ENCODE results near the gene C11orf87.

Gene C11orf87

DNA sequence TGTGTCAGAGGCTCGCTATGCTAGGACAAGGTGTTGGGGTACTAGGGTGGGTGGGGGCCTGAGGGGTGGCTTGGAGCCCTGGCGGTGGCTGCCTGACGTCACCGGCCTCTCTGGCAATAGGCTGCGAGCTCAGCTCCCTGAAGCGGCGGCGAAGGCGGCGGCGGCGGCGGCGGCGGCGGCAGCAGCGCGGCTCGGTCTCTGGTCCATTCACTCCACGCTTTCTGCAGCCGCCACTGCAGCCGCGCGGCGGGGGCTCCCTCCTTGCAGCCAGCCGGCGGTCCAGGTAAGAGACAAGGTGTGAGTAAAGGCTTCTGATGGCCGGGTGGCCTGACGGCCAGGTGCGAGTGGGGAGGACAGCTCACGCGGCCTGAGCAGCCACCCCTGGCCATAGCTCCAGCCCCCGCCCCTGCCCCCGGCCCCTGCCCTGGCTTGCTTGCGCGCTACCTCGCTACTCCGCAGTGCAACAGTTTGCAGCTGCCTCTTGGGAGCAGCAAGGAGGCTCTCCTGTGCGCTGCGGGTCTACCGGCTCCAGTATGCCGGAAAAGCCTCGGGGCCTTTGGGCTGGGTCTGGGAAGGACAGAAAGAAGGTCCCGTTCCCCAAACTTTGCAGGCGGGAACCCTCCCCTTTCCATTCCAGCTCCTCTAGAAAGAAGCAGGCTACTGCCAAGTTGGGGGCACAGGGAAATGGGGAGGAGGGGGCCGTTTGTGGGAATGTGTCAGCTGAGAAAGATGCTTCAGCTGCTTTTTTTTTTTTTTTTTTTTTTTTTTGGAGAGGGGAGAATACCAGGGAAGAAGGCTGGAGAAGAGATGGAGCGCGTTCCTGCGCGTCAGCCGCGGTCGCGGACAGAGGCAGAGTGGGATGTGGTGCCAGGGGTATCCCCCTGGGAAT is at the start of gene C11orf87:
Gene C11orf87, plus strand, starts transcription at position 210 of the 889 bp plus-strand sequence. CDS start 1,444 bp downstream, outside the sequence.
- no peak for DNase-seq

DNA sequence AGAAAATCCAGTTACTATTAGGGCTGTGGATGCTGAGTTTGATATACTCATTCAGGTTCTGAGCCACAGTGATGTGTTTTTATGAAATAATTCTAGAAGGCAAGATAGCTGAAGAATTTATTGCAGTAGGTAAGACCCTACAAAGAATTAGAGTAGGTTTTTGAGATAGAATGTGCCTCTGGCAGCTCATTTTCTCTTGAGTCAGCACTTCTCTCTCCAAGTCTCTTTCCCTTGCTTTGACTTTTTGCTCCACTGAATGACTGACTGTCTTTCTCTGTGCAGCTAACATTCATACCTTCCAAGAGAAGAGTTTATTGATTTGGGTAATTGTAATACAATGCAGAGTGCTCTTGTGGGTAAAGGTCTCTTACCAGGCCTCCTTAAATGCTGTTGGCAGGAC is 48.0 kb upstream of the C11orf87 start:
- no peak for DNase-seq

DNA sequence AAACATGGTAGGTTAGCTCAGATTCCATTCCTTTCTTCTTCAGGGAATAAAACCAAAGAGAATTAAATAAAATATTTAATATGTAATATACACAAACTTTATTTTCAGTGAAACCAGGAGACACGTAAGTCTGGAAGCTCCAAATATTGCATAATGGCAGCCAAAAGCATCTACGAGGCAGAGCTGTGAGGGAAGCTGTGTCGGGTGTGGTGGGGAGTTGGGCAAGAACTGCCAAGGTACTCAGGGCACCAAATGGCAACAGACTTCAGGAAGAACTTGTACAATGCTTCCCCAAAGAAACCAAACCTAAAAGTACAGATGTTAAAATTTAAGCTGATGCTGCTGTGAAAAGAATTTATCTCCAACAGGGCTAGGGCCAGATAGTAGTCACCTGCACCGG is 47.5 kb upstream of the C11orf87 start:
- no peak for DNase-seq

DNA sequence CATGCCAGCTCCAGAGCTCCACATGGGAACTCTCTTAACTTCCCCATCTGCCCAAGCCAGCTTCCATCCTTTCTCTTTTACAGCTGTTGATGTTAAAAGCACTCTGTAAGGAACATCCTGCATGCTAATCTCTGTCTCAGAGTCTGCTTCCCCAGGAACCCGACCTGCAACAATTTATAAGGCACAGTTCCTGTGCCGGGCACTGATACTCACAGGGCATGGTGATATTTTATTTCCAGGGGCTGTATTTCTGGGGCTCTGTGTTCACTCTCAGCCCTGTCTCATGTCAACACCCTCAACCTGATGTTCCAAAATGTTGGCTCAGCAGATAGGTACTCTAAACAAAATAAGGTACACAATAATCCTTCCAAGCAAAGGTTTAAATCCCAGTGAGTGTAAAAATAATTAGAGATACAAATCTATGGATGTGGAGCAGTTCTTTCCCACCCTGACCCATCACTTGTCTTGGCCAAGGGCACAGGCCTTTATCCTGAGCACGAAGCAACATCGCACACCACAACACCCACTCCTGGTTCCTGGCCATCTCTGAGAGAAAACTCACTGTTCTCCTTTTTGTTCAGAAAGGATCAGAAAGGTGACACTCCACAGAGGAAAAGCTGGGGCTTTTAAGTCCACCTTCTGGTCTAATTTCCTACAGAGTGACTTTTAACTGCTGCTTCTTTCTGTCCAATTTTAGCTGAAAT is 44.8 kb upstream of the C11orf87 start:
- DNase-seq = no peak

DNA sequence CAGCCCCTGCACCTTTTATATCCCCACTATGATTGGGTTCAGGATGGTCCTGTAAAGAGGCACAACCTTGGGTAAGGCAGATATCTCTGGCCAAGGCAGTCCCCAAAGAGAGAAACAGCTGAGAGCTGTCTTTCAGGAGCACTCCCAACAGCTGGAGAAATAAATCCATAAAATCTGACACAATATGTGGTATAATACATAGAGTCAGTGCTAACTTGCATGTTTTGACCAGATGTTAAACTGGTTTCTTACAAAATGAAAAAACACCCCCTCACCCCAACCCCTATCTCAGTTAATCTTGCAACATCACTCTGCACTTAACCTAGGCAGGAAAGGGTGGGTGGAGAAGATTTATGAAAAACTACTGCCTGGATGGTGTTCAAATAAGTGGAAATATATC is 44.0 kb upstream of the C11orf87 start:
- DNase-seq = no peak

DNA sequence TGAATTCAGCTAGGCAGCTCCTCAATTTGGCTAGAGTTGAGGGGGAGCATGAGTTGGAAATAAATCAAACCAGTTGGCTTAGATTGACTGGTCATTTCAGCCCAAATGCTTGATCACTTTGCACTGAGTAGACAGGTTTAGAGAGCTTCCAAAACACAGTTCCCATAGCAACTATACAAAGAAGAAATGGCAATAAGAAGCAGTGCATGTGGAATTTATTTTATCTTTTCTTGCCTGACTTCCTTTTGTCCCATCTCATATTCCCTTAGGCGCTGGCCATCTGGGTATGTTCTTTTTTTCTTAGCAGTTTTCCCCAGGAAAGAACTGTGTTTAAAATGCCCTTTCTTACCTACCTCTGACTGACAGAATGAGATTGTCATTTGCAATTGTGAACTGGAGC is 38.7 kb upstream of the C11orf87 start:
- DNase-seq = no peak

DNA sequence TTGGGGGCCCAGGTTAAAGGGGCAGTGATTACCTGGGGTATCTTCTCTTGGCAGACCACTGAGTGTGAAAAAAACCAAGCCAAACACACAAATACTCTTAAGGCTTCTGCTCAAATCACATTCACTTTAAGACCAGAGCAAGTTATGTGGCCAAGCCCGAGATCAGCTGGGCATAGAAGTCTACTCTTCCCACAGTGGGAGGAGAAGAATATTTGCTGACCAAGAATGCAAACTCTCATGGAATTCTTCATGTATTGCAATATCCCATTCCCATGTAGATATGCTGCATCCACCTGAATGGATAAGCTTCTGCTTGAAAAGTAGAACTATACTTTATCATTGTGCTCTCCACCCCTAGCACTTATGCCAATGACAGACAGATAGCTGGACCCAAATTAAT is 37.1 kb upstream of the C11orf87 start:
- no peak for DNase-seq

DNA sequence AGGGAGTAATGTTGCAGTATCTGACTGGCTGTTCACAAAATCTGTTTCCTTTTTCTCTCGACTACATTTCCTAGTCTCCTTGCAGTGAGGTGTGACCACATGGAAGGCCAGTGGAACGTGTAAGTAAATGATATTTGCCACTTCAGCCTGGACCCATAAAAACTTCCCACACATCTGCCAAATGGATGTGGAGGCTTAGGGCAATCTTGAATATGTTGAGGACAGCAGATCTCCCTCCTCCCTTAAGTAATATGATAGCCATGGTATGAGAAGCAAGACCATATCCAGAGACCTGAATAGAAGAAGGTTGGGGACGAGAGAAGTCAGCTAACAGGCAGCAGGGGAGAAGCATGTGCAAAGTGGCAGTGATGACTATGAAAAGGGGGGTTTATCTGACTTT is 33.0 kb upstream of the C11orf87 start:
- no peak for DNase-seq

DNA sequence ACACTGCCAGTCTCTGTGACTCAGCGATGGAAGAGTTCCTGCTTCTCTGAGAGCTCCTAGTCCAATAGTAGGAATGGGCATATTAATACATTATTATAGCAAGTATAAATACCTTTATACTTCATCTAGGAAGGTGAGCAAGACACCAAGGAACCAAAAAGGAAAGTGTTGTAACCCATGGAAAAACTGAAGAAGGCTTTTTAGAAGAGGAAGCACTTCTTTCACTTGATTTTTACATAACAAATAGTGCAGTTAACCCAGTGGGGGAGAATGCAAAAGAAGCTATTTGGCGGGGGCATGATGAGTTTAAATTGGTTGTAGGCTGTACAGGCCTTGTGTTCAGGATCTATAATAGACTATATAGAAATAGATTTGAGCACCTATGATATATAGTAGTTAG is 31.2 kb upstream of the C11orf87 start:
- DNase-seq = no peak

DNA sequence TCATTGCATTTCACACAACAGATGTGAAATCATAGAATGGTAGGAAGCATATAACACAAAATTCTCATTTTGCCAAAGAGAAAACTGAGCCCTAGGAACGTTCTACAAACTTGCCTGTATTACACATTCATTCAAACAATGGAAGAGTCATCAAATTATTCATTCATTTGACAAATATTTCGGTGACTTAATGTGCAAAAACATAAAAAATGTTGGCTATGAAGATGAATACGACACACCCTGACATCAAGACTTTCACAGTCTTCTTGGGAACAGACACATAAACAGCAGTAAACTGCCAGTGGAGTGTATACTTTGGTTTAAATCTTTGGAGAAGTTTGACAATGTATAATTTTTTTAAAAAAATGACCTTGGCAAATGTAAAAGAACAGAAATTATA is 20.4 kb upstream of the C11orf87 start:
- DNase-seq = no peak

DNA sequence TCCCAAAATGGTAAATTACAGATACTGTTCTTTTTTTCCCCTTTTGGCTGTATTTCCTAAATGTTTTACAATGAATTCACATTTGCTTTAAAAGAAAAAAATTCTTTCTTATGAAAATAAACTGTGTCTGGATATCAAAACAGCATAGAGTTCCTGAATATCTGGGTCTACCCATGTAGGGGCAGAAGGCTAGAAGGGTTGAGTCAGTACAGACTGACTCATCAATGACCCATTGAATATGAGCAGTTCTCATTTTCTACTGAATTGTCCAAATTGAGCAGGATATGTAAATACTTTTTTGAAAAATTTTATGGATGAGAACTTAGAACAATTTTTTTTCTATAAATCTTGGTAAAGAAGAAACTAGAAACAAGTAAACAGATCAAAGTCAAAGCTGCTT is 16.3 kb upstream of the C11orf87 start:
- no peak for DNase-seq

DNA sequence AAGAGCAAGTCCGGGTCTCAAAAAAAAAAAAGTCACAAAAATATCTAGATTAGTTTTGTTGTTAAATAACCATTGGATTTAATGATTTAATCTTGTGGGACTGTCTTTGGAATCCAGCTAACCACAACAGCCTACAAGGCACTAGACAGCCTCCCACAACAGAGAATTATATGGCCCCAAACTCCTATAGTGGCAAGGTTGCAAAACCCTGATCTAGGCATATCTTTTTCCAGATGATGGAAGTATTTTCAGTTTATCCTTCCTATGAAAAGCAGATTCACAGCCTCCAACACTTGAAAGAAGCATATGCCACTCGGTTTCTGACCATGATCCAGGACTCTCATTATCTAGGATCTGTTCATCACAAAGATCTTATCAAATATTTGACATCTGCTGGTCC is 5.4 kb upstream of the C11orf87 start:
- no peak for DNase-seq

DNA sequence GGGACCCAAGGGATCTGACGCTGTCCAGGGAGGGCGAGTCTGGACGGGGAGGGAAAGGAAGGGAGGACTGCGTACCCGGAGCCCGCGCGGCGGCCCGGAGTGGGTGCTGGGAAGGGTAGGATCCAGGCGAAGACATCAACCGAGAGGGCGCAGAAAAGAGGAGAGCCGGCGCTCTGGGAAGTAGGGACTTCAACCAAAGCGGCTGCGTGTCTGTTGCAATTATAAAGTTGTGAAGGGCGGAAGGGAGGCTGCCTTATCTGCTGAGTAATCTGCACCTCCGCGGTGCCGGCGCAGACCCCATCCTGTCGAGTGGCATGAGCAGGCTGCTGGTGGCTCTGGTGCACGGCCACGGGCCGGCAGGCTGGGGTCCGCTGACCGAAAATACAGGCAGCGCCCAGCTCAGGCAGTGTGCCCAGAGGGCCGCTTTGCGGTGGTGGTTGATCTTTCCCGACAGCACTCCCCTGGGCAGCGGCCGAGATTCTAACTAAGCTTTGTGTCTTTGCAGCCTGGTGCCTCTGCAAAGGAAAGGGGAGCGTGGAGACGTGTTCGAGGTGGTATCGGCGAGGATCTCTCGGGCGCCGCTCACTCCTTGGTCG is 978 bp downstream of the C11orf87 start:
- no peak for DNase-seq

DNA sequence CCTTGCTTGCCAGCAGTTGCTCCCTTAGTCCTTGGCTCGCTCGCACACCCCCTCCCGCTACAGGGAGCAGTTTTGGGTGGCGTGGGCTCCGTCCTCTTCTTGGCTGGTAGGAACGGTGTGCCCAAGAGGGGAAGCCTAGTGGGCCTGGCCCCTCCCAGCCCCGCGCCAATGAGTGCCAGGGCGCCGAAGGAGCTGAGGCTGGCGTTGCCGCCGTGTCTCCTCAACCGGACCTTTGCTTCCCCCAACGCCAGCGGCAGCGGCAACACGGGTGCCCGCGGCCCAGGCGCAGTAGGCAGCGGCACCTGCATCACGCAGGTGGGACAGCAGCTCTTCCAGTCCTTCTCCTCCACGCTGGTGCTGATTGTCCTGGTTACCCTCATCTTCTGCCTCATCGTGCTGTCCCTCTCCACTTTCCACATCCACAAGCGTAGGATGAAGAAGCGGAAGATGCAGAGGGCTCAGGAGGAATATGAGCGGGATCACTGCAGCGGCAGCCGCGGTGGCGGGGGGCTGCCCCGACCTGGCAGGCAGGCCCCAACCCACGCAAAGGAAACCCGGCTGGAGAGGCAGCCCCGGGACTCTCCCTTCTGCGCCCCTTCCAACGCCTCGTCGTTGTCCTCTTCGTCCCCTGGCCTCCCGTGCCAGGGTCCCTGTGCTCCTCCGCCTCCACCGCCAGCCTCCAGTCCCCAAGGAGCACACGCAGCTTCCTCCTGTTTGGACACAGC is 1.6 kb downstream of the C11orf87 start:
- DNase-seq = no peak

DNA sequence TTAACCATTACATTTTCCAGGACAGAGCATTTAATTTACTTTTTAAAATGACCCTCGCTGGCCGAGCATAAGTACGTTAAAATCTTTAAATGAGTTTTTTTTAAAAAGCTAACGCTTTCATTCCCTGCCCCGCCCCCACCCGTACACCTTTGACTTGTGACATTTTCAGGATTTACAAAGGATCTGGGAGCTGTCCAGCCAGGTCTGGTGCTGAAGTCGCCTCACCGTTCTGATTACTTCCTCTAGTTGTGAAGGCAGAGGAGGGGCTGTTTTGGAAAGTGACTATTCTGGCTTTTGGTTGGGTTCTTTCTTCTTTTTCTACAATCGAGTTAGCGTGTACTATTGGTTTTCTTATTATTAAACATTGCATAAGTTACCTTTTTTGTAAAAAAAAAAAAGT is 2.9 kb downstream of the C11orf87 start:
- DNase-seq = no peak

DNA sequence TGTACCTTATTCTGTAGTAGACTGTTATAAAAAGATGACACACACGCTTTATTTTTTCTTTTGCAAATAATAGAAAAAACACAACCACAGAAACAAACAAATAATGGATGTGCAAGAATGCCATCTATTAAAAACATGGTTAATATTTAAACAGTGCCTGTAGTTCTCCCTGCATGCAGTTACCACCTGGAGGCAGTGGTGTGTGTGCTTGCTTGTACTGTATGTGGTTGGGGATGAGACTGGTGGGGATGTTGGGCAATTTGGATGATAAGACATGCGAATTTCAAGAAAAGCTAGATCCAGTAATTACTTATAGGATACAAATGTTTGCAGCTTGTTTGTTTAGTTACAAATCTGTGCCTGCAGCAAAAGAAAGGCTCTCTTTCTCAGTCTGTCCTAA is 3.6 kb downstream of the C11orf87 start:
- no peak for DNase-seq

DNA sequence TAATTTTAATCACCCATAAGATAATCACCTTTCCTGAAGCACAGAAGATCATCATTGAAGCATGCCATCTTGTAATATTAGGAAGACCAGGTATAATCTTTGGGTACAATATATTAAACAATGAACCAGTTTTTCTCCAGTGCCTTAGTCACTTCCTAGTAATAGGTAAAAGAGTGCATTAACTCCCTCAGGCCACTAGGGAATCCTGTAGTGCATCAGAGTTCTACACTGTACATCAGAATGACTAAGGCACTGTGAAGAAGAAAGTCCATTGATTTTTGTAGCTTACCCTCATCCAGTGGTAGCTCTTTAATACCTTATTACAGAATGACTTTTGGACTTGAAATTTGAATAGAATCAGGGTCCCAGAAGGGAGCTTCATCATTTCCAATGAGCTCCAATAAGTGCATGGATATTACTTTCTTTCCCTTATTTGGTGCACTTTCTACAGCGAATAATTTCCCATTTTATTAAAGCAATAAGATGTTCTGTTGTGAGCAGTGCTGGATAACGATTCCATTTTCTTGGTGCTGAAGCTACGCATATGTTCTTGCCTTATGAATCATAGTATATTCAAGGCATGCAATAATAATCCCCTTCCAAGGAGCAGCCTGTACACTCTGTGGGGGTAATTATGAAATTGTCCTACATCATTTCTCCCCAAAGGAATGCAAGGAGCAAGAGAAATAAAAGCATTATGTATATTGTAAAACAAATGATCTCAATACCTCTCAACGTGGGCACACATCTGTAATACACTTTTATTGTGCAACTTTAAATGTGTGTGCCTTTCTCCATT is 4.7 kb downstream of the C11orf87 start:
- DNase-seq = no peak

DNA sequence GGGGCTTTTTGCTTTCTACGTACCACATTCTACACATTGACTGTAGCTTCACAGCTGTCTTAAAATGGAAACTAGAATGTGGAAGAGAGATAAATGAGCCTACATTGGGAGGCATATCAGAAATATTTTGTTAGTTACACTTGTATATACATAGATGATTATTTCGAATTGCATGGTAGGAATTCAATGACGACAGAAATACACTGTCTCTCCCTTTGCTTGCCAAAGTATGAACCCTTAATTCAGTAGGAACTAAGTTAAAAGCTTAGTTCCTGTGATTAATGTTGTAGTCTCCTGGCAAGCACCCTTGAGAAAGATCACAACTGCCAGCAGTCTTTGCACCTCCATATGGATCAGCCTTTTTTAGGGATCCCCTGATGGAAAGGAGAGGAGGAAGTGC is 10.1 kb downstream of the C11orf87 start:
- DNase-seq = no peak

DNA sequence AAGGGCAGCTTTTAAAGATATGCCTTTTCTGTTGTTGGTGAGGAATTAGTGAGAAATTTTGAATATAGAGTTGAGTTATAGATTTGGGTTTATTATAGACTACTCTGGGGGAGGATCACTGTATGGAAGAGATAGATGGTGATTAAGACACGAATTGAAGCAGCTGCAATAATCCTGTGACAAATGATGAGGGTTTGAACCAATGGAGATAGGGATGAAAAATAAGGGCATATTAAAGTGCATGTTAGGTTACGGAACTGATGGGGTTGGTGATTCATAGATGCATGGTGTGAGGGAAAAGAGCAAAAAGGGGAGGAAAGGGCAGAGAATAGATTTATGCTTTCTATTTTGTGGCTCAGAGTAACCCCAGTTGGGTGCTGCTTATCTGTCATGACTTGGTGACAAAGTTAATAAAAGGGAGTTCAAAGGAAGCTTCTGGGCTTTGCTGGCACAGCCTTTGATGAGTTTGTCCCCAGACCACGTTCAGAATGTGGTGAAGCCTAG is 11.8 kb downstream of the C11orf87 start:
- DNase-seq = no peak

DNA sequence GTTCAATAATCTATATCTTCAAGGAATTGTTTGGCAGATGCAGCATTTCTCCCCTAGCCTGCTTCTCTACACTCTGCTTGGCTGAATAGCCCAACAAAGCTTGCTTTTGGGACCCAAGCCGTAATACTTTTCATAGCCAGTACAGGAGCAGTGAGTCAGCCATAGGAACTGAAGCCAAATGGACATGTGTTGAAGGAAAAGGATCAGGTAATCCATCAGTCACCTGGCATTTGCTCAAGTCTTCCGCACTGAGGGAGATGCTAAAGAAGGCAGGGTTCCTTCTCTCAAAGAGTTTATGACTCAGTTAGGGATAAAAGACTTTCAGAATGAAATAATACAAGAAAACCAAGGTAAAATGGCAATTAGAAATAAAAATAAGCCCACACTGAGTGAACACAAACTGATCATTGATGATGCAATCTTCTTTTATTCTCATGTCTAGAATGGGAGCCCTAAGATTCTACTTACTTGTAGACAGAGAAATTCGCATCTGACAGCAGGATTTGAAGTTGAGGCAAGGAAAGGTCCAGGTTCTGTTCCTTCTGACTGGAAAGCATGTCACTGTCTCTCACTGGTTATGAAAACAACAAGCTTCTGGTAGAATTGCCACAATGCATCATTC is 13.2 kb downstream of the C11orf87 start:
- no peak for DNase-seq

DNA sequence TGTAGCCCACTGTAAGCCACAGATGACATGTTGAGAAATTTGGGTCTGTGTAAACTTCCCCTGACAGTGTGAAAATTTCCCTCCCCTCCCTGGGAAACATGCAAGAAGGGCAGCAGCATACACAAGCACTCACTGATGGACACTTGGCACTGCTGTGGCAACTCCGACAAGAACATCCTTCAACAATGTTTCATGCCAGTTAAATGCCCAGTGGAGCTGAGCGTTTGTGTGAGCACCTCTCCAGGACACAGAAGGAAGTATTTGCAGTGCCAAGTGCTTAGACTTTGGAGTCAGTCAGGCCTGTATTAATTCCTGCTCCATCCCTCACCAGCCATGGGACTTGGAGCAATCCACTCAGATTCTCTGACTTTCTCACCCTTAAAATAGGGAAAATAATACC is 17.7 kb downstream of the C11orf87 start:
- no peak for DNase-seq

DNA sequence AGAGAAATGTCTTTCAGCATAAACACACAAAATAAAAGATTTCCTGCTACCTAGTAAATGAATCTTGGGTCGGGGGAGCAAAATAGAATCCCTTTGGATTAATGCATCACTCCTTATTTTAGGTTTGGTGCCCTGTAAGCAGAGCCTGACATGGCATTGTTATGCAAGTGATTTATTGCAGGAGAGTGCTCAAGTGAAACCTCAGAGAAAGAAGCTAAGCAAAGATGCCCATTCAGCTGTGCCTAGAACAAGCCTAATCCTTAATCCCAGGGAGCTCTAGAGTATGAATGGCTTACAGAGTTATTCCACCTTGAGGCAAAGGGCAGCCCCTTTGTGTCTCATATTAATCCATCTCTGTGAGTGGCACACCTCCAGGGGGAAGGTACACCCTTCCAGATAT is 21.1 kb downstream of the C11orf87 start:
- DNase-seq = no peak
